A172 (cell line): ENCODE results near the gene EPHB1. TPM values are rescaled to one million over a fixed set of nuclear protein-coding genes. Genes with fewer than 3 reads are reported as not detected.

Experiments
- DNase-seq: peaks from one replicate; pipeline ENCODE4 v3.0.0-alpha.2; 2015; ENCODE audit warnings: low spot score
- total RNA-seq: library from RNA; depleted of rRNA; stranded (reverse); fragments of >200 nt; shearing (Covaris generic); gene quantifications from 2 replicates; pipeline ENCODE4 v1.2.3, GENCODE V29; 2014; rRNA removed

EPHB1 gene
- not detected in 2 replicates for total RNA-seq

GRCh38 chr3:134794950-134795745 lies at the start of gene EPHB1:
Gene EPHB1 (plus strand): TSS chr3:134795260.
- peak; percentile 85 for DNase-seq

DNA sequence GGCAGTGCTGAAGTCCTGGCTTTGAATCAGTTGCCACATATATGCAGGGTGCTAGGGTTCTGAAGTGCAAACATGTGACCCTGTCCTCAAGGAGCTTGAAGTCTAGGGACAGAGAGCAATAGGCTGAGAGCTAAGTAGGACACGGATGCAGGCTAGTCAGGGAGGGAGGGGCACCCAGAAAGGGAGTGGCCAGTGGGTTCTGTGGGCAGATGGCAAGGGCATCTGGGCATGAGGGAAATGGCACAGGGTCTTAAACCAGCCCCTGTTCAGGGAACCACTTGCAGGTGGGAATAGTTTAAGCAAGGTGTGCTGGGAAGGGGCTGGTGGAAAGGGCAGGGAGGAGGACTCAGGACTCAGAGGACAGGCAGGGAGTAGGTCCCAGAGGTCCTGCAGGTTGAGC lies 46.4 kb upstream of the EPHB1 start:
- no peak for DNase-seq

GRCh38 chr3:134749174-134749573 lies 45.9 kb upstream of the EPHB1 start:
- no peak for DNase-seq

- no peak for DNase-seq
Observed at GRCh38 chr3:134749802-134750553, 45.1 kb upstream of the EPHB1 start.

DNA sequence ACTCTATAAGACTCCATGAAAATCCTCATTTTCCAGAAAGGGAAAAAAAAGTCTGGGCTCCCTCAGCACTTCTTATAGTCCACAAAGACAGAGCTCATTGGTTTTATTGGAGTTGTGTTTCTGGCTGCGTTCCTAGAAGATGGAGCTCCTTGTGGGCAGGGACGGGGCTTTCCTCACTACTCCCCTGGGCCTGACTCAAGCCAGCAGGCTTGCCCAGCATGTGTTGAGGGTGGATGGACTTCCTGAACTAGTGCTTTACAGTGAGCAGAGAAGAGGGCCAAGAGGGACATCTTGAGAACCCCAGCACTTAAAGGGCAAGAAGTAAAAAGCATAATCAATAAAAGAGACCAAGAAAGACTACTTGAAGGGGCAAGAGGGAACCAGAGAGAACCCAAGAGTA lies 43.2 kb upstream of the EPHB1 start:
- no peak for DNase-seq

DNA sequence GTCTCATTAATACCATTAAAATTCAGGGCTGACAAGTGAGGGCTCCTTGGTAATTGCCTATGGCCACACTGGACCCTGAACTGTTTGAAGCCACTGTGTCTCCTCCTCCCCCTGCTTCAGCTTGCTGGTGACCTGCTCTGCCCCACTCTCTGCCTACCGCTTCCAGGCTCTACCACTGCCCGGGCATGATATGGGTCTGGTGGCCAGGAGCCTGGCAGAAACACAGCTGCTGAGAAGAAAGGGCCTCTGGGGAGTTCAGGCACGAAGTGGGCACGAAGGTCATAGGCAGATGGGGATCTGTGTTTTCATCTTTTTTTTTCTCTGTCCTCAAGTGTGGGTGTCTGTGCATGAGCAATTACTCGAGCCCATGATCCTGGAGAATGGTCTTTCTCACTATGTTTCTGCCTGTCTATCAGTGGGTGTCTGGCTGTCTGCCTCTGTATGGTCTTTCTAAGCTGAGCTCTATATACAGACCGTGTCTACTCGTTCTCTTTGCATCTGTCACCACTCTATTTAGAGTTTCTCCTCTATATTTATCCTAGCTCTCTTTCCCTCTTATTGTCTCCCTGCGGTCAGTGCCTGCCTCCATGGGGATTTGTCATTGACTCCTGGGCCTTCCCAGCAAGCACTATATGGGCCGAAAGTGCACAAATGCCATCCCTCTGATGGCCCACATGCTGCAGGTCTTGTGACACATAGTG lies 42.1 kb upstream of the EPHB1 start:
- no peak for DNase-seq

DNA sequence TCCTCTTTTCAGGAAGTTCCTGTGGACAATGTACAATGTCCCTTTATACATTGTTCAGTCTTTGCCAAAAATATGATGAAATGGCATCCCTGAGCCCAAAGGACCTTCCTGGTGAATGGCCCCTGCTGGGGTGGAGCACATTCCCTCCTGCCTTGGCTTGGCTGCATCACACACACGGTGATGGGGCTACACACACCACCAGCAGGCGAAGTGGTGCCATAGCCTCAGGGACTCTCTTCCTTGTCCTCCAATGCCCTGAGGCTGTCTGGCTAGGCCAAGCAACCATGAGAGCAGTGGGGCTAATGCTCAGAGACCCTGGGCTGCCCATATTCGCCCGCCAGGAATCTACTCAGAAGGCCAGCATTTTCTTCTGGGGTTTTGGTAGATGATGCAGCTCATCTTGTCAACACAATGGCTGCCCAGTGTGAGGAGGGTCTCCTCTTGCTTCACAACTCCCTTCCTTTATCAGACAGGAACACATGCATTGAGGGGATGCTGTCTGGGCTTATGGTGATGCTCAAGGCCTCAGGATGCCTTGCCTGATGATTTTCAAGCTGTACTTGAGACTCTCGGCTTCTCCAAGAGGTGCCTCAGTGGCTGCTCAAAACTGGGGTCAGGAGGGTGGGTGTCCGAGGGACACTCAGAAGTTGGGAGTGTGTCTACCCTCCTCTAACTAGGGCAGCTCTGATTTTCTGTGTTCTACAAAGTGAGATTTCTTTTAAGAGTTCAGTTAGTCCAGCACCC lies 40.9 kb upstream of the EPHB1 start:
- no peak for DNase-seq

DNA sequence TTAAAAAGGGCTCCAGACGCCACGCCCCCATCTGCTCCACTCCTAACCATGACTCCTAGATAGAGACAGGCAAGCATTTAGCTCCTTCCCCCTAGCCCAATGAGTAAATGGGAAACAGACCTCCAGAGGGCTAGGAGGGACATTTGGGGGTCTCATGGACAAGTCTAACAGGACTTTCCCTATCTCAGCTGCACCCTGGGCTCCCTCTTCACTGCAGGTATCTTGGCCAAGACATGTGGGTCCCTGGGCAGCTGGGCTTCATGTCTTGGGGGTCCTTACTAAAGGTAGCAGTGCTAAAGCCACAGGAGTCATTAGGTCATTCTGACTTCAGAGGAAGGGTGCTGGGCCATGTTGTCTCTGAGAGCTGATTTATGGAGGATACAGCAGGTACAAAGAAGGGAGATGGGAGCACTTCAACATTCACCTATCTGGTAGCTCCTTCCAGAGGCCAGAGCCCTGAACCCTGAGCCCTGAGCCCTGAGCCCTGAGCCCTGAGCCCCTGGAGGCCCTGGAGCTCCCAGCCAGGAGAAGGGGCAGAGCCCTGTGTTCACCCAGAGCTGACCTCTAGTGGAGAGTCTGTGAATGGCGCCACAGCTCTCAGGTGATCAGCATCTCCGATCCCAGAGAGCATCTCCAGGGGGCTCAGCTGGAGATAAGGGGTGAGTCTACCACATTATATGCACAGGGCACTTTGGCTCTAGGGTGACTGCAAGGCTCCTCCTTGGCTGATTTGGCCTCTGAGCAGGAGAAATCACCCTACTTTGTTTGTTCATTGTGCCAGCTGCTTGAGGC lies 40.1 kb upstream of the EPHB1 start:
- peak; percentile 21 for DNase-seq

GRCh38 chr3:134755821-134756220 lies 39.2 kb upstream of the EPHB1 start:
- DNase-seq, result no peak

DNA sequence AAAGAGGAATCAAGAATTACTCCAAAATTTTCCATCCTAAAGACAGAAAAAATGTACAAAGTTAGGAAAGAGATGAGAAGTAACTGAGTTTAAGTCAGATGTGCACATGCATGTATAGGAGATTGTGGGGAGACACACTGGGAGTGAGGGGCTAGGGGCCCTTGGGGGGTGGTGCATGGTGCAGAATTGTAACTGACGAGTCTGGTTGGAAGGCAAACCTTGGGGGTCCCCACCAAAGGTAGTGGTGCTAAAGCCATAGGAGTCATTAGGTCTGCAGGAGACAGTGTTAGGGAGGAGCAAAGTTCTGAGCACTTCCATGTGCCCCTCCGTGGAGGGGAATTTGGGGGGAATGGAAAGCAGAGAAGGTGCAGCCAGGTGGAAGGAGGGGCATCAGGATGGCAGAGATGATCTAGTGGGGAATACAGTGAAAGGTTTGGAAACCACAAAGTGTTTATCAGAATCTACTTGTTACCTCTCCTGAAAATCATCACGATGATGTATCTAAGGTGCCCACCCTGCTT lies 37.5 kb upstream of the EPHB1 start:
- no peak for DNase-seq

GRCh38 chr3:134761213-134761612 lies 33.8 kb upstream of the EPHB1 start:
- DNase-seq, result no peak

- no peak for DNase-seq
Observed at GRCh38 chr3:134762016-134762415, 33.0 kb upstream of the EPHB1 start.

DNA sequence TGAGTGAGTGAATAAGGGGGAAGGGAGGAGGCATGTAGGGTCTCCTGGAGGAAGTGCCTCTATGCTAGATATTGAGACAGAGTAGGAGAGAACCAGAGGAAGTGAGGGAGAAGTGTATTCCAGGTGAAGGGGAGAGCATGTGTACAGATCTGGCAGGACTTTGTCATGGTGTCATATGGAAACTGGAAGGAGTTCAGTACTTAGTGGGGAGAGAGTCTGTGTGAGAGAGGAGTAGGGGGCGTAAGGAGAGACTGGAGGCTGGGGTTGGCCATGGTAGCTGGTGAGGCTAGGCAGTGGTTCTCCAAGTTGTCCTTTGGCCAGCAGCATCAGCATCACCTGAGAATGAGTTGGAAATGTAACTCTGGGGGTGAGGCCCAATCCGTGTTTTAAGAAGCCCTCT lies 29.6 kb upstream of the EPHB1 start:
- no peak for DNase-seq

DNA sequence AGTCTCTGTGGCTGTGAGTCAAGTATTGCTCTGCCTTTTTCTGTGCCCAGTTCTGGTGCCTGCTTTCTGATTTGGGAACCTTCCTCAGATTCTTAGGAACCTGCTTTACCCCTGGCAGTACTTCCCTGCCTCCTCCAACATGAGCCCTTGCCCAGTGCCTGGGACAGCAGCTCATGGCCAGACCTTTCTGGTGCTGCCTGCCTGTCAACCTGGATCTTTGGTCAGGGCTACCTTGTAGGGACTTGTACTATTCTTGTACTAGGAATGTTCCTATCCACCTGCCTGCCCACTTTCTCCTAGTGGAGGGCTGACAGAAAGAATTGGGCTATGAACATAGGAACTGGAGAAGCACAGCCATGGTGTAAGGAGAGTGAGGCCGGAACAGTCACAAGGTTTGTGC lies 28.8 kb upstream of the EPHB1 start:
- no peak for DNase-seq

DNA sequence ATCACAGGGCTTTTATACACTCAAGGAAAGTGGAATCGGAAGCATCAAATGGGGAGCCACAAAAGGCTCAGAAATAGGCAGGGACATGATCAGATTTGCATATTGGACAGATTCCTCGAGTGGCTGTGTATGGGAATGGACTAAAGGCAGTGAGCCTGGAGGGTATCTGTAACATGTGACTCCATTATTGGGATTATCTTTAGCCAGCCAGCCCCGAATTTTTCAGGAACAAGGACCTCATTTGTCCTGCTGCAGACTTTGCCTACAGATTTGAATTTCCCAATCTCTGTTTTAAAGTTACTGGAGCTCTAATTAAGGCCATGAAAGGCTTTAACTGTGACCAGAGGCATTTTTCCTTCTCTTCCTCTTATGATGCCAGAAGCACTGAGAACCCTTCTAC lies 26.9 kb upstream of the EPHB1 start:
- DNase-seq, result no peak

DNA sequence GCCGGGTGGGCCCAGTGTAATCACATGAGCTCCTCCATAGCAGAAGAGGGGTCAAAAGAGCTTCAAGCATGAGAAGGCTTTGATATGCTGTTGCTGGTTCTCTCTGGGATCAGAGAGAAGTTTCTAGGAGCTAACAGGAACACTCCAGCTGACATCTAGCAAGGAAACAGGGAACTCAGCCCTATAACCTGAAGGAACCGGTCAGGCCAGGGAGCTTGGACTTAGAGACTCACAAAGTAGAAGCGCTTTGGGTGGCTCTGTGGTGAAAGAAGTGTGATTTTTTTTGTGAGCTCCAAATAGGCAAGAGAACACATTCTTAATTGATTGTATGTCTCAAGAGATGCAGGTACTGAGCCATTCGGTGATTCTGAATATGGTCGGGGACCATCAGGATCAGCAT lies 26.2 kb upstream of the EPHB1 start:
- DNase-seq, result no peak

DNA sequence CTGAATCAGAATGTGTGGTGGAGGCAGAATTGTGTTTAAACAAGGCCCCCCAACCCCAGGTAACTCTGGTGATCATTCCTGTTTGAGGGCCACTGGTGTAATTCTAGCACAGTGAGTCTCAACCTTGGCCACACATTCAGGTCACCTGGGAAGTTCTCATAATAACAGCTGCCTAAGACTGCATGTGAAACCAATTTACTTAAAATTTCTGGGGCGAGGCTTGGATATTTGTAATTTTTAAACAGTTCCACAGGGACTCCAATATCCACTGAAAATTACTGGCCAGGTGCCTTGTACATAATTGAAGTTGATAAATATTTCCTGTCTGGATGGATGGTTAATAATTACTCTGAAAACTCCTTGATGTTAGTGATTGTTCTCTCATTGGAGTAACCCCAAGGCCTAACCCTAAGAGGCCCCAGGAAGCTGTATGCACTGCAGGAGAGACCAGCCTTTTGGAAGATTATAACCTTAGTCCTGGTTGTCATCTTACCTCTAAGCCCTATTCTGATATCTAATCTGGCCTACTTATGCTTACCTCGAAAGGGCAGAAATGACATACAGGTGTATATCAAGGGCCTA lies 25.7 kb upstream of the EPHB1 start:
- no peak for DNase-seq

GRCh38 chr3:134772011-134772410 lies 23.0 kb upstream of the EPHB1 start:
- DNase-seq, result no peak

- DNase-seq, result no peak
Observed at GRCh38 chr3:134772591-134772990, 22.5 kb upstream of the EPHB1 start.

GRCh38 chr3:134775831-134776230 lies 19.2 kb upstream of the EPHB1 start:
- DNase-seq, result no peak
